Activated CD4-positive, alpha-beta T cell treated with anti-CD3 and anti-CD28 coated beads, Interleukin-2, amount 50 U/mL, for 24 hours (primary cell): ENCODE results near the gene PPEF2.
A peak's percentile ranks its signal among the peaks of the same experiment; 100 is the strongest.

ENCODE experiments used
- DNase-seq, 2 donors: peaks; one replicate each; pipeline ENCODE4 v3.0.0-alpha.2; 2020; ENCODE audit warnings: low read depth in 1 of 2, low spot score in 1 of 2

PPEF2 gene

DNA sequence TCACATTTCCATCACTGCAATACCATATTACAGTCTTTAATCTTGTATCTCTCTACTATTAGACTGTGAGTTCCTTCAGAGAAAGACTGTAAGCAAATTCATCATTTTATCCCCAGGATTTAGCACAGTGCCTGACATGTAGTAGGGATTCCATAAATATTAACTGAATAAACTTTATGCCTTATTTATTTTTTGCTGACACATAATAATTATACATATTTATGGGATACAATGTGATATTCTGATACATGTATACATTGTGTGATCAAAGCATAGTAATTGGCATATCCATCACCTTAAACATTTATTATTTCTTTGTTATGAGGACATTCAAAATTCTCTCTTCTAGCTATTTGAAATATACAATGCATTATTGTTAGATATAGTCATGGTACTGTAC is 3.7 kb downstream of the PPEF2 start:
- no peak for DNase-seq

DNA sequence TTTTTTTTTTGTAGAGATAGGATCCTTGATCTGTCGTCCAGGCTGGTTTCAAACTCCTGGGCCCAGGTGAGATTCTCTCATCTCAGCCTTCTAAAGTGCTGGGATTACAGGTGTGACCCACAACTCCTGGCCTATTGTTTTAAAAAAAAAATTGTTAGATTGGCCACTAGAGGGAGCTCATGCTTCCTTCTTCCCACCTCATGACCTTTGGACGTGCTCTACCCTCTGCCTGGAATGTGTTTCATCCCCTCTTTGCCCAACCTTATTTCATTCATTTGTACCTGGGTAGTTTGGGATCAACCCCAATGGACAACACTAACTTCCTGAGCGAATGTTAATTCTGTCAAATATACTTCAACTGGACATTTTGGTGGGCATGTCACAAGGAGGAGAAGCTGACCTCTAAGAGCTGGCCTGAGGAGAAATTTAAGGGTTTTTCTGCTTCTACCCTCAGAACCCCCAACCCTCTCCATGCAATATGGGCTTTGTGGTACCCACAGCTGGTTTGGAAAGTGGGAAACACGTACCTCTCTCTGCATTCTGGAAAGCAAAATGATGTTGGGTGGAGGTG is 6.4 kb downstream of the PPEF2 start:
- DNase-seq = peak in 1 of 2 donors; percentile 7

DNA sequence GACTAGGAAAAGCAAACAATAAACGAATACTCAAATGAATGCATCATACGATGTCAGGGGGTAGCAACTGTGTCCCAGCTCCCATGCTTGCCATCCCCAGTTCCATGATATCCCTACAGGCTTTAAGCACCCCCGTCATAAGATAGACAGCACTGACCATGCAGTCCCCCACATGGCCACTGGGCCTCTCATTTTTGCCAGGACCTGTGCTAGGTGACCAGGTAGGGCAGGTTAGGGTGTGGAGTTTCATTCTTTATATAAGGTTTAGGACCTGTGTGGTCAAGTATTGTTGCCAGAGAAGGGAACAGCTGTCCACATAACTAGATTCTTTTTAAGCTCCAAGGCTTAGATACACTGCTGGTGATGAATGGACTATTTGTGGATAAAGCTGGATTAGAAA is 9.7 kb downstream of the PPEF2 start:
- no peak for DNase-seq

DNA sequence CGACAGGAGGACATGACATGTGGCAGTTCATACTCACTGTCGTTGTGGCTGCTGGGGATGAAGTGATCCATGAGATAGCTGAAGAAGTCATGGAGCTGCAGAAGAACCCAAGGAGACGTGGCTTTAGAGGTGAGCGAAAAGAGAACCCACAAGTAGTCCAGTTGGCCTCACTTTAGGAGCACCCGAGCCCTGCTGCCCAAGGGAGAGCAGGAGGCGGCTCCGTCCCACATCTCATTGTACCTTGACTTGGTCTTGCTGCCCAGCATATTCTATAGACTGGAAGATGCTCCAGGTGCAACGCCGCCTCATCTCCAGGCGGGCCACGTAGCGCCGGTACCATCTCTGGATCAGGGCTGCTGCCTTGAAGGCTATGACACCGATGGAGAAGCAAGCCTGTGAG is 10.6 kb downstream of the PPEF2 start:
- no peak for DNase-seq

DNA sequence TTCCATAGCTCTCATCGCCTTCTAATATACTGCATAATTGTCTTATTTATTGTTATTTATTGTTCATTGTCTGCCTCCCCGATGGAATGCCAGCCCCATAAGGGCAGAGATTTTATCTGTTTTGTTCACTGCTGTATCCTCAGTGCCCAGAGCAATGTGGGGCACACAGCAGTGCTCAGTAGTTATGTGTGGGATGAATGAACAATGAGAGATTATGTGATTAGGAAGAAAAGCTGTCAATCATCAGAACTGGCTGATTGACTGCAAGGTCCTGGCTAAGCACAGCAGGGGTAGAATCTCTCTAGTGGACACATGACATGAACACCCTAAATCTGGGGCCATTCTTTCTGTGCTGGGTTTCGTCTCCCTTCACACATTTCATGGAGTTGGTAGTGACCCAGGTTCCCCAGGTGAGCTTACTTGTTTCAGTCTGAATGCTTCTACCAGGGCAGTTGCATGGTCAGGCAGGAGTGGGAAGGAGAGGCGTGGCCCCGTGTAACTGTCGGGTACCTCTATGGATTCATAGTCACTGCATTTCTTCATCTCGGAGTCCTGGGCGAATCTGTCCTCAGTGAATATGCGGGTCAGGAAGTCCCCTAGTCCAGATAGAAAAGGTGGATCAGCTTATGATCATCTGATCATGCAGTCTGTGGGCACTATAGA is 12.6 kb downstream of the PPEF2 start:
- DNase-seq = no peak

DNA sequence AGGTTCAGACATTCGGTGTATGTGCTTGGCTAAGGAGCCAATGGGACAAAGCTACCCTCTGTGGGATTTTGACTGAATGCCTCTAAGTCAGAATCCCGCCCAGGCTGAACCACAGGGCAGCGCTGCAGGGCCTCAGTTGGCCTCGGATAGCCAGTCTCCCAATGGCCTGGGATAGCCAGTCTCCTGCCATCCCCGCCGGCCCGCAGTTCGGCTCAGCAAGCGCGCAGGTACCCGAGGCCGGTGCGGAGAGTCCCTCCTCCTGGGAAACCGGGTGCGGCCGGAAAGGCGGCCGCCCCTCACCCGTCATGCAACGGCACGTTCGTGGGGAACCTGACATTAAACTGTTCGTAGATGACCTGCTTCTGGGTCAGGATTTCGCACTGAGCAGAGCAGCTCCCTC is 16.1 kb downstream of the PPEF2 start:
- no peak for DNase-seq

DNA sequence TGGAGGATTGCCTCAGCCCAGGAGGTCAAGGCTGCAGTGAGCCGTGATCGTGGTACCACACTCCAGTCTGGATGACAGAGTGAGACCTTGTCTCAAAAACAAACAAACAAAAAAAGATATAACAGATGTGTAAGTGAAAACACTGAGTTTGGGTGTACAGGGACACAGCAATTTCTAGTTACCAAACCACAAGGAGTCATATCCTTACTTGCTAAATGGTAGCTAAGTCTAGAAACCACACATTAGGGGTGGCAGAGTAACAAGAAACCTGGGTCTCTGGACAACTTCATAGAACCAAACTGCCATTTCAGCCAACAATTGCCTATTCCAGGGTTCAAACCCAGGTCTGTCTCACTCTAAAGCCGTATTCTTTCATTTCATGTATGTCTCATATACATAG is 20.8 kb downstream of the PPEF2 start:
- no peak for DNase-seq

DNA sequence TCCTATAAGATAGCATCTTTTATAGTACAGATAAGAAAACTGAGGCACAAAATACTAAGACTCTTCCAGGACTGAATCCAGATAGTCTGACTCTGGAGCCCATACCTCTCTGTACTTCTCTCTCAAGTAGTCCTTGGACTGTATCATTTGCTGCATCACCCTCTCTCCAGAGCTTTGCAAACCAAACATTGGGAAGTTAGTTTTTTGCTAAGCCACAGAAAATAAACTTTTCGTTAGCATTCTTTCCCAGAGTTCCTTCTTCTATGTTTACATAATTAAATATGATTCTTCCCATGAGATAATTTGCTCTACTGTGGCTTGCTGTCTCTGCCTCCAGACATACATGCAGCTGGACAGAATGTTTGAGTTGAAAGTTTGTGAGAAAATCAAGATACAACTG is 22.0 kb downstream of the PPEF2 start:
- DNase-seq = no peak

DNA sequence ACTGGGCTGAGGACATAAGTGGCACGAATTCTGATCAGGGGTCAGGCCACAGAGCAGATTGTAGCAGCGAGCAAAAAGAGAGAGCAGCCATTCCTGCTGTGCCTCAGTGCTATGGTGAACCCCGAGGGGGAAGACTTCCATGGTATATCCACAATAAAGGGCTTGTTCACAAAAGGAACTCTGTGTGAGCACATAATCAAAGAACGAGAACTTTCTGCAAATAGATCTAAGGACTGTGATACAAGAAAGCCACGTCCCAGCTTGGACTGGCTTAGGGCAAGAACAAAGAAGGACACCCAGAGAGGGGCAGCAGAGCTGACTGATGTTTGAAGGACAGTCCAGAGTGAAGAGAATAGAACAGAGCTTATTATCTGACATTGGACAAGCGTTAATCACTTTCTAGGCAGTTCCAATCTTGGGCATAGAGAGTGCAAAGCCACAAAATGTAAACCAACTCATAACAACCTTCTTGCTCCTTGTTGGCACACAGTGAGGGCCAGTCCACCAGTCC is 24.0 kb downstream of the PPEF2 start:
- DNase-seq = no peak

DNA sequence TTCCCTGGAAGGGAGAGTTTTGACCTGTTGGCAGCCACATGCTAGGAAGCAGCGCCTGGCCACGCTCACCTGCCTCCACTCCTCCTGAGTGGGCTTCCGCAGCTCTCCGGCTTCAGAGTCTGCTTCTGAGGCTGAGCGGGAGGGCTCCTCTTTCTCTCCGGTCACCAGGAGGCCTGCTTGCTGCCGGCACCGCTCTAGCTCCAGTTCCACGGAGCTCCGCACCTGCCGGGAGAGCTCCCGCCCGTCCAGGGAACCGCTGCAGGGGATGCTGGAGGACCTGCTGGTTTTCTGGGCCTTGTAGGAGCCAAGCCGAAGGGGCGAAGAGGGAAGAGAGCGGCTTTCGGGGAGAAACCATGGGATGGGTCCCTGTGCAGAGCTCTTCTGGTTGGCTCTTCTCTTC is 26.0 kb downstream of the PPEF2 start:
- DNase-seq = no peak

DNA sequence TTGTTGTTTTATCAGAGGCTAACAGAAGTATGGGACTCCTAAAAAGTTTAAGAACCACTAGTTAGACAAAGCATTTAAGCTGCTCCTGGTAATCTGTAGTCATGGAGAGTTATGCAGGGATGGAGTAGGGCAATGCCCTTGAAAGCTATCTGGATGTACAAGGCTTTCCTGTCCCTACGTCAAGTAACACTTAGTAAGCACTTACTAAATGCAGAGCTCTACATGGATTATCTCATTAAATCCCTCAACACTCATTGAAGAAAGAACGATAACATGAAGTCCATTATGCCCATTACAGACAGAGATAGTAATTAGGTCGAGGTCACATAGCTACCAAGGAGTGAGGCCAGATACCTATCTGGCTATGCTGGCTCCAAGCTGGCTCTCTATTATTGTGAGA is 33.2 kb downstream of the PPEF2 start:
- DNase-seq = no peak

DNA sequence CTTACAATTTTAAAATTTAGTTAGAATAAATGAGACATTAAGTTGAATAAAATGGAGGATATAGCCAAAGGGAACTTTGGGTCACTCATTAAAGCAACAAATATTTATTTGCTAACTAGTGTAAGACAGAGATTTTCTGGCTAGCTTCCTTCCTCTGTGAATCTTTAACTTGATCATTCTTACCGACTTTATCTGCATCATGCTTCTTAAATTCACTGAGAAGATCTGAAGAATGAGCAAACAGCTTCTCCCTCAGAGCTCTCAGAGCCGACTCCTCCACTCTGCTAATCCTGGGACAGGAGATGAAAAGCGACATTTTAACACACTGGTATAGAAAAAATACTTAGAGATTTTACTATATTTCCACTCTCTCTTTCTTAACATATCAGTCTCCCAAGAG is 35.1 kb downstream of the PPEF2 start:
- no peak for DNase-seq

DNA sequence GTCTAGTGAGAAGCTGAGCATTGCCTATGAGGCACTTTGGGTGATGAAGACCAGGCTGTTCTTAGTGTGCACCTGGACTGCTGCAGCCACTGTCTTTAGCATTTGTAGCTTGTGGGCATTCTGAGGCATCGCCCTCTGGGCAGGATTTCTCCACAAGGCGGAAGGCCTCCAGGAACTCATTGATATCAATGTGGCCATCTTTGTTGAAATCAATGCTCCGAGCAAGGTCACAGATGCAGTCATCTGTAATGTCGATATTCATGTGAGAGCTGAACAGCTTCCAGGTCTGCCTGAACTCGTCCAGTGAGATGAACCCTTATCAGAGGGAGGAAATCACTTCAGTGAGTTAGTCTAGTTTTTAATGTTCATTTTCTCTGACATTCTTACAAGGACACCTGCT is 41.6 kb downstream of the PPEF2 start:
- DNase-seq = no peak

DNA sequence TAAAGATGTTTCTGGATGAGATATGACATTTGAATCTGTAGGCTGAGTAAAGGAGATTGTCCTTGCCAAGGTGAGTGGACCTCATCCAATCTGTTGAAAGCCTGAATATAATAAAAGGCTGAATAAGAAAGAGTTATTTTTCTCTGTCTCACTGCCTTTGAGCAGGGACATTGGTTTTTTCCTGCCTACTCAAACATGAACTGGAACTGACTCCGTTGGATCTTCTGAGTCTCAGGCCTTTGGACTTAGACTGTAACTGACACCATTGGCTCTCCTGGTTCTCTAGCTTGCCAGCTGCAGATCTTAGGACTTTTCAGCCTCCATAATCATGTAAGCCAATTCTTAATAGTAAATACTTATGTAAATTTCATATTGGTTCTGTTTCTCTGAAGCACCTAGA is 43.5 kb downstream of the PPEF2 start:
- DNase-seq = no peak

DNA sequence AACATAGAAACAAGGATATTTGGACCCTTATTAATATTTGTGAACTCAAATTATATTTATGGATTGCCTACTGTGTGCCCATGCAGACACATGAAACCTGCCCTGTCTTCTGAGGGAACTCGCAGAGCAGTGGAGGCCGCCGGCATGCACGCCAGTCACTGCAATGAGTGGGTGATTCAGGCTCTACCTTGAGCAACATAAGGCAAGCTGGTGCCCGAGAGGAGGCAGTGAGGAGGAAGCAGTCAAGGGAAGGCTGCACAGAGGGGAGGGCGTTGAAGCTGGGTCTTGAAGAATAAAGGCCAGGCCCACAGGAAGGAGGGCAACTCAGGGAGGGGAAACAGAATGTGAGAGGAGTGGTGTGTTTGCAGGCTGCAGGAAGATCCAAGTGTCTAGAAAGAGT is 52.8 kb downstream of the PPEF2 start:
- no peak for DNase-seq

DNA sequence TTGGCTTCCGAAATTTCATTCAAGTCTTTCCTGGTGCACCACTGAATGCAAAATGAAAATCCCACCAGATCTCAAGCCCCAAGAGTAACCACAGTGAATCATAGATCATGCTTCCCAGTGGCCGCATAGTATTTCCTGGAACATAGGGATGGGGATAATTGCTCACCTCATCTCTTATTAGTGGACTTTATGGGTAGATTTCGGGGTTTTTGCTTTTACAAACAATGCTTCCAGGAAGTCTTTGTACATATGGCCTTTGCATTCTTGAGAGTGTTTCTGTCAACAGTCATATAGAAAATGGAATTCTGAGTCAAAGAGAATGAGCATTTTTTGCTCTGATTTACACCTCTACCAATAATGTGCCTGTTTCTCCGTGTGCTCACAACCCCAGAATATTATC is 53.4 kb downstream of the PPEF2 start:
- no peak for DNase-seq

DNA sequence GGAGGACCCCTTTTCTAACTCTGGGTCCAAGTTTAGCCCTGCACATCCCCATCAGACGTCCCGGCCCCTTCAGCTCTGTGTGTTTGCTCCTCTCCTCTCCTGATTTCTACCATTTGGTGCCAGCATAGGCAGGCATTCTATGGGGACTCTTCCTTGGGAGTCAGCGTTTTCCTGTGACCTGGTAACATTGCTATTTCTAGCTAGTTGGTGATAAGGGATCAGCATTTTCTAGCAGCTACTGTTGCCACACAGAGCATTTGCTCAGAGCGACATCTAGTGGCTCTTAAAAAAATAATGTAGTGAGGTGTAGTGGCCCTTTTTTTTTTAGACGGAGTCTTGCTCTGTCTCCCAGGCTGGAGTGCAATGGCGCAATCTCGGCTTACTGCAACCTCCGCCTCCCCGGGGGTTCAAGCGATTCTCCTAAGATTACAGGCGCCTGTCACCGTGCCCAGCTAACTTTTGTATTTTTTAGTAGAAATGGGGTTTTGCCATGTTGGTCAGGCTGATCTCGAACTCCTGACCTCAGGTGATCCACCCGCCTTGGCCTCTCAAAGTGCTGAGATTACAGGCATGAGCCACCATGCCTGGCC is 54.0 kb downstream of the PPEF2 start:
- peak in 1 of 2 donors; percentile 10 for DNase-seq

DNA sequence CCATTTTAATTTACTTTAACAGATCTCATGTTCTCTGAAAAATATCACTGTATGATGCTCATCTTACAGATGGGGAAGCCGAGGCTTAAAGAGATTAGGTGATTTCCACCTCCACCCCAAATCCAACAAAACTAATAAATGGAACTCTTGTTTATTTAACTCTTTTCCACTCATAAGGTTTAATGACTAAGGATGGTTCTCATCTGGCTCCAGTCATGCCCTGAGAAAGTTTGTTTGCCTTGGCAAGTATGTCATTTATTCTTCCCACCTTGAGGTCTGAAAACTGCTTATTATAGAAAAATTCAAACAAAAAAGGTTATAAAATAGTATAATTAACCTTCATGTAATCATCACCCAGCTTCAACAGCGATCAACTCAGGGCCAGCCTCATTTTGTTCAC is 56.3 kb downstream of the PPEF2 start:
- no peak for DNase-seq

DNA sequence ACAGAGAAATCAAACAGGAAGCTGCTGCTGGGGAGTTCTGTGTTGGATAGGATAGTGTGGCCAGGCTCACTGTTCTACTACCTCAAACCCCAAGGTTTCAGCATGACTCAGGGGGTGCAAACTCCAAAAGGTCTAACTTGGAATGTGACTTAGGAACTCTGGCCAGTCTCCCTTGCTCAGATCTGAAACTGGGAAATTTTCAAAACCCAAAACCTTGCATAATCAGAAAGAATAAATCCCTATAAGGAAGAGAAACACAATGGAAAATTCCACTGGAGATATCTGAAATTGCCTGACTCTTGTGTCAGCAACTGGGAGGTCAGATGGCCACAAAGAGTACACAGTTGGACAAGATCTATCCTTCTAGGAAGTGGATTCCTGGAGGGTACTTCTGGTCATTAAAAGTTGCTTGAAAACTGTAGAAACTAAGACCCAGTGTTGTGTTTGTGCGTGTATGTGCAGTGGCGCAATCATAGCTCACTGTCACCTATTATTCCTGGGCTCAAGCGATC is 58.0 kb downstream of the PPEF2 start:
- no peak for DNase-seq

DNA sequence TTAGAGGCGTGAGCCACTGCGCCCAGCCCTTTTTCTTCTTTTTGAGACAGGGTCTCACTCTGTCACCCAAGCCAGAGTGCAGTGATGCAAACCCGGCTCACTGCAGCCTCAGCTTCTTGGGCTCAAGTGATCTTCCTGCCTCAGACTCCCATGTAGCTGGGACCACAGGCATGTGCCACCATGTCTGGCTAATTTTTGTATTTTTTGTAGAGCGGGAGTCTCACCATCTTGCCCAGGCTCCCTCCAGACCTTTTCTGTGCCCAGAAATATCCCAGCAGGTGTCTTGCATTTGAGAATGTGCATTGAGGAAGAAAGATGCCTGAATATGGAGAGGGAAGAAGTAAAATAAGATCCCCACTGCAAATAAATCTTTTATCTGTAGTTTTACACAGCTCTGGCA is 58.7 kb downstream of the PPEF2 start:
- DNase-seq = no peak

DNA sequence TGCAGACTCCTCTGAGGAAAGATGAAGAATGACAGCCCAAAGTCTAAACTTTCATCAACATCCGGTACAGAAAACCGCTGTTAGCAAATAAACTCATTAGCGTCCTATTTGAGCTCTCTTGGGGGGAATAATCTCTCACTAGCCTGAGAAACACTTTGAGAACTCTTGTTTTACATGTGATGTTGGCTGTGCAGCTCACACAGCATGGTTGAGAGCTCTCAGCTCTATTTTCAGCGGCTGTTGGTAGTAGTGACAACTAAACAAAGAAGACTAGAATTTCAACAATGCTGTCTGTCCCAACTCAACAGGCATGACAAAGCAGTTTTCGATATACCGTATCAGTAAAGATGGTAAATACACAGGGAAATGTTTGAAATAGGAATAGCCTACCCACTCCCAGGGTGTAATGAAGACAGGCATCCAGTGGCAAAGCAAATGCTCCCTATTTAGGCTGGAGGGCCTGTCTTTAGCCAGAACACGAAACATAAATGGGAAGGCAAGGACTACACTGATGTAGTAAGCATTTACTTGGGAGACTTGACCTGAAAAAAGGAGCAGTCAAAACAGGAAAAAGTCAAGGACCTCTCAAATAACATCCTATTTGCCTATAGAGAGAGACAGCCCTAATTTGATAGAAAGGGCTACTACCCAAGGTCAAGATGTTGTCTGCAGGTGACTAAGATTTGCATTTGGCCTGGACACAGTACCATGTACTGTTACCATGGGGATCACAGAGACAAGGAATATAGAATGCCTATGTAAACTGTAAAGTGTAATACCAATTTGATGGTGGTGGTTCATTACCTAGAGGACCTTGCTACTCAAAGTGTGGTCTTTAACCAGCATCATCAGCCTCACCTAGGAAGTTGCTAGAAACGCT is 60.4 kb downstream of the PPEF2 start:
- no peak for DNase-seq

DNA sequence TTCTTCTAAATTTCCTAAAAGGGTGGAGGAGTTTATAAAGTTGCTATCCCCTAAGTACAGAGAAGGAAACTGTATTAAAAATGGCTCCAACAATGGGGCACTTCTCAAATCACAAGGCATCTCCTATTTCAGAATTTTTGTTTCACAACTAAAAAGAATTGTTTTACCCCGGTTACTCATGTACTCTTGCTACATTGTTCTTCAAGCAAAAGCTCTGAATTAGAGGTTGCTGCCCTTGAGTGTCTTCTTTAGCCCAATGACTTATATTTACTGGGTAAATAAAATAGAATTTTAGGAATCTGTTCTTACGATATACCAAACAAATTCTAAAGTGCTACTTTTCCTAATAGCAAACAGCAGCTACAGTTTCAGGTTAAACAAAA is 67.5 kb downstream of the PPEF2 start:
- no peak for DNase-seq
